K562 (cell line): Measurements from ENCODE around the gene ACTRT3. TPM values are rescaled to one million over a fixed set of nuclear protein-coding genes. Genes with fewer than 3 reads are reported as not detected.

ENCODE experiments used
- BRF2 ChIP-seq: IDR thresholded peaks from 3 replicates; pipeline ENCODE4 v1.6.1; 2011; ENCODE audit warnings: borderline replicate concordance, mild to moderate bottlenecking; ENCODE audit not compliant: insufficient read length, insufficient read depth
- CBX3 ChIP-seq, 2 experiments: IDR thresholded peaks; 1 replicate in 1 of 2; 2 replicates in 1 of 2; pipeline ENCODE4 v1.6.1; 2012; ENCODE audit warnings: inconsistent platforms in 2 of 2, low read length in 2 of 2, borderline replicate concordance in 1 of 2, control low read depth in 1 of 2
- CCAR2 ChIP-seq: fragments of 200-400 bp; formaldehyde crosslinking; IDR thresholded peaks from 2 replicates; pipeline ENCODE4 v1.6.1; 2017; ENCODE audit warnings: mild to moderate bottlenecking, low read depth, low read length
- CEBPZ ChIP-seq: fragments of 150-350 bp; IDR thresholded peaks from 2 replicates; pipeline ENCODE4 v1.6.1; 2014; ENCODE audit warnings: low read depth, mild to moderate bottlenecking, low read length, borderline replicate concordance
- EHMT2 ChIP-seq: fragments of 450-650 bp; IDR thresholded peaks from 2 replicates; pipeline ENCODE4 v1.6.1; 2018; ENCODE audit warnings: antibody characterized with exemption
- FOSL1 ChIP-seq: fragments of 200-800 bp; sonication (Bioruptor generic); conservative IDR thresholded peaks from 2 replicates; pipeline ENCODE4 v1.6.1; 2016; ENCODE audit warnings: missing genetic modification characterization, missing compliant biosample characterization
- HES1 ChIP-seq: fragments of 450-650 bp; IDR thresholded peaks from 2 replicates; pipeline ENCODE4 v1.6.1; 2016; ENCODE audit warnings: low read depth, mild to moderate bottlenecking, moderate library complexity
- HMG20A ChIP-seq: fragments of 450-650 bp; formaldehyde crosslinking; conservative IDR thresholded peaks from 2 replicates; pipeline ENCODE4 v1.4.0; 2020; ENCODE audit warnings: mild to moderate bottlenecking, mixed read lengths
- KLF6 ChIP-seq: fragments of 250-450 bp; sonication (Bioruptor Pico); IDR thresholded peaks from 2 replicates; pipeline ENCODE4 v1.4.0; 2020; ENCODE audit warnings: mild to moderate bottlenecking, moderate library complexity, borderline replicate concordance
- L3MBTL2 ChIP-seq: fragments of 450-650 bp; IDR thresholded peaks from 2 replicates; pipeline ENCODE4 v1.6.1; 2016; ENCODE audit warnings: mild to moderate bottlenecking, moderate library complexity
- MITF ChIP-seq: IDR thresholded peaks from 2 replicates; pipeline ENCODE4 v1.6.1; 2014; ENCODE audit warnings: antibody characterized with exemption
- NFRKB ChIP-seq: fragments of 450-650 bp; IDR thresholded peaks from 2 replicates; pipeline ENCODE4 v1.6.1; 2016; ENCODE audit warnings: low read depth
- RUNX1 ChIP-seq: sonication (generic); IDR thresholded peaks from 2 replicates; pipeline ENCODE4 v1.6.1; 2016; ENCODE audit warnings: antibody characterized with exemption, low read depth
- TOE1 ChIP-seq, 2 experiments: fragments of 450-650 bp in 1 of 2; sonication (generic) in 1 of 2; formaldehyde crosslinking in 1 of 2; IDR thresholded peaks; 2 replicates each; pipeline versions ENCODE4 v1.7.1 to v1.8.0; 2016 to 2022; ENCODE audit warnings: borderline replicate concordance in 2 of 2, mild to moderate bottlenecking in 2 of 2, antibody characterized with exemption in 1 of 2, inconsistent platforms in 1 of 2, low read depth in 1 of 2, missing genetic modification reagents in 1 of 2, moderate library complexity in 1 of 2
- TRIM28 ChIP-seq: fragments of 450-650 bp; IDR thresholded peaks from 2 replicates; pipeline ENCODE4 v1.6.1; 2017
- ZBTB12 ChIP-seq: fragments of 250-450 bp; sonication (Bioruptor Pico); IDR thresholded peaks from 2 replicates; pipeline ENCODE4 v1.4.0; 2020
- ZBTB43 ChIP-seq: sonication (generic); formaldehyde crosslinking; IDR thresholded peaks from 2 replicates; pipeline ENCODE4 v1.8.0; 2023; ENCODE audit warnings: mild to moderate bottlenecking, missing genetic modification reagents
- ZNF764 ChIP-seq: fragments of 250-450 bp; sonication (Bioruptor Pico); IDR thresholded peaks from 2 replicates; pipeline ENCODE4 v1.4.0; 2020; ENCODE audit warnings: low read depth, mild to moderate bottlenecking, moderate library complexity
- ZNF79 ChIP-seq: fragments of 250-450 bp; sonication (Bioruptor Pico); IDR thresholded peaks from 2 replicates; pipeline ENCODE4 v1.4.0; 2020; ENCODE audit warnings: low read depth, mild to moderate bottlenecking, moderate library complexity
- polyA plus RNA-seq, 8 experiments: library from polyadenylated mRNA; depleted of rRNA in 4 of 8; stranded (reverse) in 5 of 8; unstranded in 3 of 8; fragments of >200 nt; fragmentation: Nextera tagmentation in 2 of 8; fragmentation: Illumina TruSeq in 1 of 8; extraction: Ambion mirVana in 2 of 8; extraction: Trizol in 1 of 8; gene quantifications; 2 replicates each; pipeline versions ENCODE4 v1.2.1 to v1.2.3, GENCODE V29; 2011 to 2014; ENCODE audit warnings: inconsistent platforms in 1 of 8, missing spikeins in 1 of 8
- total RNA-seq, 7 experiments: library from RNA; depleted of rRNA in 6 of 7; stranded (reverse); fragments of >200 nt in 6 of 7; fragmentation: Illumina TruSeq in 2 of 7; extraction: Trizol in 2 of 7; gene quantifications; 2 replicates each; pipeline versions ENCODE4 v1.2.1 to v1.2.3, GENCODE V29; 2011 to 2021; ENCODE audit warnings: low replicate concordance in 1 of 7

The ACTRT3 gene
- total and polyA plus RNA-seq, 9 of the 15 experiments (the other 6 are each of a cell fraction or from before 2014, with no cell fraction given): 0.06 to 0.11 (median 0.07) TPM; not detected in 5

GRCh38 chr3:169760479-169760878 is 8.9 kb downstream of the ACTRT3 start (continued):
- TF ChIP-seq CEBPZ (no peak), MITF (peak; percentile 77), CCAR2 (no peak), HMG20A (CRISPR knock-in tag) (no peak), BRF2 (no peak), TRIM28 (no peak), ZNF764 (CRISPR knock-in tag) (no peak), TOE1 (IDR thresholded peaks at IDR 0.05; ENCODE audit: borderline replicate concordance) (peak; percentile 81; the same call in 1 of the 2 replicates), TOE1 (CRISPR knock-in tag; IDR thresholded peaks at IDR 0.05; ENCODE audit: borderline replicate concordance, low read depth) (no peak), ZBTB43 (CRISPR knock-in tag) (no peak), ZNF79 (CRISPR knock-in tag) (no peak), RUNX1 (no peak), KLF6 (CRISPR knock-in tag) (0 out of 2 replicates have a peak, but pooled peaks have one; percentile 54), ZBTB12 (CRISPR knock-in tag) (peak; percentile 32; the same call in 1 of the 2 replicates), FOSL1 (tag) (peak; percentile 98), L3MBTL2 (peak; percentile 95), EHMT2 (peak; percentile 96), CBX3 (IDR thresholded peaks at IDR 0.05; ENCODE audit: borderline replicate concordance in 1 of 2, low read length in 2 of 2) (peak in 1 of 2 experiments; percentile 93; a peak in 1 of 3 replicates), NFRKB (peak; percentile 66; the same call in 1 of the 2 replicates), HES1 (no peak)
